Fibroblast of mammary gland (primary cell): Measurements from ENCODE around the gene GLRA2.

Experiments
- DNase-seq: peaks from one replicate; pipeline ENCODE4 v3.0.0-alpha.2; 2010; ENCODE audit warnings: low read depth
- H3K4me3 ChIP-seq: 2 replicates; pipeline ENCODE4 v1.5.1; 2011; ENCODE audit warnings: low read depth, mild to moderate bottlenecking, low read length, moderate library complexity; ENCODE audit not compliant: control insufficient read depth
- CTCF ChIP-seq: conservative IDR thresholded peaks from 2 replicates; pipeline ENCODE4 v1.5.1; 2011; ENCODE audit warnings: low read depth, low read length, inconsistent platforms; ENCODE audit not compliant: control insufficient read depth, insufficient read depth

The GLRA2 gene

GRCh38 chrX:14777525-14777924 is 248.2 kb downstream of the GLRA2 start:
- no peak for TF ChIP-seq CTCF
- H3K4me3 ChIP-seq: no peak overlapping the region
- DNase-seq: peak; percentile 41

GRCh38 chrX:14779580-14779979 is 250.2 kb downstream of the GLRA2 start:
- H3K4me3 ChIP-seq: no peak overlapping the region
- DNase-seq: no peak
- no peak for TF ChIP-seq CTCF
